GM12878 (cell line): ENCODE measurements around the gene PGK1. TPM values are rescaled to one million over a fixed set of nuclear protein-coding genes. Genes with fewer than 3 reads are reported as not detected.

Source experiments
- BCL3 ChIP-seq: IDR thresholded peaks from 2 replicates; pipeline ENCODE4 v1.6.1; 2011; ENCODE audit warnings: borderline replicate concordance, low read depth, mild to moderate bottlenecking, moderate library complexity, low read length; ENCODE audit not compliant: insufficient read depth, poor library complexity, severe bottlenecking
- BHLHE40 ChIP-seq, 2 experiments: fragments of 450-650 bp in 1 of 2; IDR thresholded peaks; 2 replicates each; pipeline ENCODE4 v1.6.1; 2011 to 2017; ENCODE audit warnings: low read depth in 2 of 2, borderline replicate concordance in 1 of 2, improper control_type of control experiment in 1 of 2, low read length in 1 of 2, mild to moderate bottlenecking in 1 of 2
- DPF2 ChIP-seq: fragments of 450-650 bp; IDR thresholded peaks from 2 replicates; pipeline ENCODE4 v1.6.1; 2017; ENCODE audit warnings: mild to moderate bottlenecking
- EED ChIP-seq: sonication (generic); IDR thresholded peaks from 2 replicates; pipeline ENCODE4 v1.6.1; 2016; ENCODE audit warnings: antibody characterized with exemption, low read depth
- GATAD2B ChIP-seq: fragments of 450-650 bp; conservative IDR thresholded peaks from 2 replicates; pipeline ENCODE4 v1.6.1; 2017; ENCODE audit warnings: low read depth, mild to moderate bottlenecking, moderate library complexity
- HDGF ChIP-seq: fragments of 450-650 bp; IDR thresholded peaks from 2 replicates; pipeline ENCODE4 v1.6.1; 2016; ENCODE audit warnings: antibody characterized with exemption
- JUND ChIP-seq: IDR thresholded peaks from 2 replicates; pipeline ENCODE4 v1.6.1; 2012; ENCODE audit warnings: low read depth, mild to moderate bottlenecking, low read length, improper control_type of control experiment, moderate library complexity
- MEF2A ChIP-seq: IDR thresholded peaks from 2 replicates; pipeline ENCODE4 v1.6.1; 2011; ENCODE audit warnings: low read depth, mild to moderate bottlenecking, low read length, moderate library complexity; ENCODE audit not compliant: insufficient read depth
- MLLT1 ChIP-seq: fragments of 450-650 bp; IDR thresholded peaks from 2 replicates; pipeline ENCODE4 v1.6.1; 2016; ENCODE audit warnings: mild to moderate bottlenecking
- NR2F1 ChIP-seq: fragments of 450-650 bp; conservative IDR thresholded peaks from 2 replicates; pipeline ENCODE4 v1.6.1; 2017; ENCODE audit warnings: mild to moderate bottlenecking
- PML ChIP-seq: IDR thresholded peaks from 2 replicates; pipeline ENCODE4 v1.6.1; 2012; ENCODE audit warnings: low read length, inconsistent platforms
- polyA plus RNA-seq, 11 experiments: library from polyadenylated mRNA; depleted of rRNA in 4 of 11; unstranded in 6 of 11; stranded (reverse) in 5 of 11; fragments of >200 nt; fragmentation: Nextera tagmentation in 4 of 11; fragmentation: Illumina TruSeq in 1 of 11; extraction: Ambion mirVana in 4 of 11; extraction: Trizol in 1 of 11; gene quantifications; 1 replicate in 1 of 11; 2 replicates in 10 of 11; pipeline versions ENCODE4 v1.2.1 to v1.2.3, GENCODE V29; 2011 to 2016; ENCODE audit warnings: inconsistent platforms in 2 of 11, missing spikeins in 2 of 11, low read depth in 1 of 11
- total RNA-seq, 4 experiments: library from RNA; depleted of rRNA in 3 of 4; stranded (reverse); fragments of >200 nt in 3 of 4; fragmentation: Illumina TruSeq in 1 of 4; extraction: Trizol in 1 of 4; gene quantifications; 2 replicates each; pipeline versions ENCODE4 v1.2.1 to v1.2.3, GENCODE V29; 2013 to 2021

PGK1 gene
- total and polyA plus RNA-seq, 10 of the 15 experiments (the other 5 are each of a cell fraction or from before 2014, with no cell fraction given): 370 to 1,825 (median 629) TPM

- TF ChIP-seq BCL3: peak; percentile 70
- TF ChIP-seq DPF2: peak; percentile 88
- 0 out of 2 replicates have a peak, but pooled peaks have one; percentile 11 for TF ChIP-seq HDGF
- TF ChIP-seq JUND: peak; percentile 83
- TF ChIP-seq GATAD2B: 0 out of 2 replicates have a peak, but pooled peaks have one; percentile 24
- TF ChIP-seq PML: 0 out of 2 replicates have a peak, but pooled peaks have one; percentile 35
- TF ChIP-seq NR2F1: peak; percentile 71; the same call in 1 of the 2 replicates
- peak; percentile 44 to 53; a peak in 3 of 4 replicates for TF ChIP-seq BHLHE40 (IDR thresholded peaks at IDR 0.05; ENCODE audit: borderline replicate concordance in 1 of 2, low read depth in 2 of 2, low read length in 1 of 2)
- TF ChIP-seq MLLT1: 0 out of 2 replicates have a peak, but pooled peaks have one; percentile 23
- peak; percentile 79; the same call in 1 of the 2 replicates for TF ChIP-seq EED
- peak; percentile 88 for TF ChIP-seq MEF2A
Observed at GRCh38 chrX:78064698-78065601, 39.1 kb upstream of the PGK1 start (continued).
